OCI-LY3 (cell line): ENCODE data around the gene DUSP16.
"Not testable (repeated sequence)": the region's sequence is repeated elsewhere in the genome, so short reads cannot be mapped to it uniquely, and the experiment has no call there.

Experiments used
- EZH2phosphoT487 ChIP-seq: fragments of 200-600 bp; shearing (Covaris generic); IDR thresholded peaks from 2 replicates; pipeline ENCODE4 v1.6.1; 2018; ENCODE audit warnings: antibody characterized with exemption, mixed run types, low read depth
- TF ChIP-seq, protein P1 (sequence below): fragments of 200-600, 300-600 bp; sonication (generic); IDR thresholded peaks from 2 replicates; pipeline ENCODE4 v1.5.1; 2014; ENCODE audit warnings: antibody characterized with exemption, low read length, low read depth

DNA sequence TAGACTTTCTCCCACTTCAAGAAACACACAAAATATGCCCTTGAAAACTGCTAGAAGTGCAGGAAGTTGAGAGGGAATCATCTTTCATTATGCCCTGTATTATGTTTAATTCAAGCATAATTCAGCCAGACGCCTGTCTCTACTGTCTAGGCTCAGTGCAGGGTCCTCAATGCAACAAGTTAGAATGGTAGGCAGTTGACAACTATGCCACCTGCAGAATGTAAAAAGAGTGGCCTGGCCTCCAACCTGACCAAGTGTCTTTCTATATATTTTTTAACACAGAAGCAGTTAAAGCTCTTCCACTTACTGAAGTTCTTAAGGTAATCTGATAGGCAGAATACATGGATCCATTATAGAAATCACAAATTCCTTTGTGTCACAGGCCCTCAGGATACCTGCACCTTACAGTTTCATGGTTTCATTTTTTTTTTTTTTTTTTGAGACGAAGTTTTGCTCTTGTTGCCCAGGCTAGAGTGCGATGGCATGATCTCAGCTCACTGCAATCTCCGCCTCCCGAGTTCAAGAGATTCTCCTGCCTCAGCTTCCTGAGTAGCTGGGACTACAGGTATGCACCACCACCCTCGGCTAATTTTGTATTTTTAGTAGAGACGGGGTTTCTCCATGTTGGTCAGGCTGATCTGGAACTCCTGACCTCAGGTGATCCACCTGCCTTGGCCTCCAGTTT is 60.4 kb downstream of the DUSP16 start:
- TF ChIP-seq, protein P1, sequence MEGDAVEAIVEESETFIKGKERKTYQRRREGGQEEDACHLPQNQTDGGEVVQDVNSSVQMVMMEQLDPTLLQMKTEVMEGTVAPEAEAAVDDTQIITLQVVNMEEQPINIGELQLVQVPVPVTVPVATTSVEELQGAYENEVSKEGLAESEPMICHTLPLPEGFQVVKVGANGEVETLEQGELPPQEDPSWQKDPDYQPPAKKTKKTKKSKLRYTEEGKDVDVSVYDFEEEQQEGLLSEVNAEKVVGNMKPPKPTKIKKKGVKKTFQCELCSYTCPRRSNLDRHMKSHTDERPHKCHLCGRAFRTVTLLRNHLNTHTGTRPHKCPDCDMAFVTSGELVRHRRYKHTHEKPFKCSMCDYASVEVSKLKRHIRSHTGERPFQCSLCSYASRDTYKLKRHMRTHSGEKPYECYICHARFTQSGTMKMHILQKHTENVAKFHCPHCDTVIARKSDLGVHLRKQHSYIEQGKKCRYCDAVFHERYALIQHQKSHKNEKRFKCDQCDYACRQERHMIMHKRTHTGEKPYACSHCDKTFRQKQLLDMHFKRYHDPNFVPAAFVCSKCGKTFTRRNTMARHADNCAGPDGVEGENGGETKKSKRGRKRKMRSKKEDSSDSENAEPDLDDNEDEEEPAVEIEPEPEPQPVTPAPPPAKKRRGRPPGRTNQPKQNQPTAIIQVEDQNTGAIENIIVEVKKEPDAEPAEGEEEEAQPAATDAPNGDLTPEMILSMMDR: not testable (repeated sequence)
- not testable (repeated sequence) for TF ChIP-seq EZH2phosphoT487
